Mesenteric fat pad (tissue), 1 donor: ENCODE results near the gene CRYBG2. TPM values are rescaled to one million over a fixed set of nuclear protein-coding genes. Genes with fewer than 3 reads are reported as not detected.
"Not testable (repeated sequence)": the region's sequence is repeated elsewhere in the genome, so short reads cannot be mapped to it uniquely, and the experiment has no call there.

Experiments
- DNase-seq: peaks from one replicate; pipeline ENCODE4 v3.0.0-alpha.2; 2020; ENCODE audit warnings: low spot score
- total RNA-seq: library from RNA; stranded (reverse); fragmentation: NEBNext Ultra II Directional; extraction: Animal tissue kit (Norgen Biotek cat#: 25700); gene quantifications from one replicate; pipeline ENCODE4 v1.2.1, GENCODE V29; 2021
- donor health status: DM: yes; HTN: yes; CAD: no.

Gene CRYBG2
- total RNA-seq, 1 donor from 2014 or later: 0.06 TPM

DNA sequence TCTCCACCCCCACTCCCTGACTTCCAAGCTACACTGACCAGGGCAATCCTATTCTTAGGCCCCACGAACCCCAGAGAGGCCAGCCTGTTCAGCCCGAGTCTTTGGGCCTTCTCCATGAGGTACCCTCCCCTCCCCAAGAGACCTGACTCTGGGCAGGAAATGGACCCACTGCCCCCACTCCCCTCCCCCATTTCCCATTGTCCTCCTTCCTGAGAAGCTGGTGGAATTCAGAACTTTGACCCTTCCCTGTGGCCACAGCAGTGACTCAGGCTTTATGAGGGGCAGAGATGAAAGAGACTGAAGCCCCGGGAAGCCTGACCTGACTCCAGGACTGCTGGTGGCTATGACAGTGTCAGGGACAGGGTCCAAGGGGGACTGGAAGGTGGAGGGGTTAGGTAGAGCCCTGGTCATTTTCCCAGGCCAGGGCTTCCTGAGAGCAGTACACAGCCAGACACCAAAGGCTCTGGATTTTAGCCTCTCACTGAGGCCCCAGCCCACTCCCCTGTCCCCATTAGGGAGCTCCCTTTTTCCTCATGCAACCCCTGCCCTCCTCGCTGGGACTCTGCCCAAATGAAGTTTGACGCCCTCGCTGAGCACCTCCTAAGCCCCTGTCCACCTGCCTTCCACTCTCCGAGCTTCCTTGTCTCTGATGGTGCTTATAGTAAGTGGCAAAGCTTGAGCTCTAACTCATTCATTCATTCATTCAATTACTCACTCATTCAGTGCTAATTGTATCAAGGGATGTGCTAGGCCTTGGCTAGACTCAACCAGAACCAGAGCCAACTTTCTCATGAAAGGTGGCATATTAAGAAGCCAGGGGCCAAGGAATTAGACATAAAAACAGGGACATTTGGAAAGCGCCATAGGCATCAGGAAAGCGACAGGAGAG, 3.0 kb downstream of the CRYBG2 start:
- DNase-seq: no peak

- no peak for DNase-seq
Measured at GRCh38 chr1:26350343-26350700, 3.6 kb downstream of the CRYBG2 start.

DNA sequence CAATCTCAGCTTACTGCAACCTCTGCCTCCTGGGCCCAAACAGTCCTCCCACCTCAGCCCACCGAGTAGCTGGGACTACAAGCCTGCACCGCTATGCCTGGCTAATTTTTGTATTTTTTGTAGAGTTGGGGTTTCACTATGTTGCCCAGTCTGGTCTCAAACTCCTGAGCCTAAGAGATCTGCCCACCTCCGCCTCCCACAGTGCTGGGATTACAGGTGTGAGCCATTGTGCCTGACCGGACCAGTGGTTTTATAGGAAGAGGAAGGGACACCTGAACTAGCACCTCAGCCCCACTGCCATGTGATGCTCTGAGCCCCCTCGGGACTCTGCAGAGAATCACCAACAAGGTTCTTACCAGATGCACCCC, 4.1 kb downstream of the CRYBG2 start:
- no peak for DNase-seq

- DNase-seq: no peak
Measured at GRCh38 chr1:26349188-26349876, 4.6 kb downstream of the CRYBG2 start.

GRCh38 chr1:26346274-26347033, 7.5 kb downstream of the CRYBG2 start:
- DNase-seq: no peak

GRCh38 chr1:26345718-26346117, 8.2 kb downstream of the CRYBG2 start:
- no peak for DNase-seq

DNA sequence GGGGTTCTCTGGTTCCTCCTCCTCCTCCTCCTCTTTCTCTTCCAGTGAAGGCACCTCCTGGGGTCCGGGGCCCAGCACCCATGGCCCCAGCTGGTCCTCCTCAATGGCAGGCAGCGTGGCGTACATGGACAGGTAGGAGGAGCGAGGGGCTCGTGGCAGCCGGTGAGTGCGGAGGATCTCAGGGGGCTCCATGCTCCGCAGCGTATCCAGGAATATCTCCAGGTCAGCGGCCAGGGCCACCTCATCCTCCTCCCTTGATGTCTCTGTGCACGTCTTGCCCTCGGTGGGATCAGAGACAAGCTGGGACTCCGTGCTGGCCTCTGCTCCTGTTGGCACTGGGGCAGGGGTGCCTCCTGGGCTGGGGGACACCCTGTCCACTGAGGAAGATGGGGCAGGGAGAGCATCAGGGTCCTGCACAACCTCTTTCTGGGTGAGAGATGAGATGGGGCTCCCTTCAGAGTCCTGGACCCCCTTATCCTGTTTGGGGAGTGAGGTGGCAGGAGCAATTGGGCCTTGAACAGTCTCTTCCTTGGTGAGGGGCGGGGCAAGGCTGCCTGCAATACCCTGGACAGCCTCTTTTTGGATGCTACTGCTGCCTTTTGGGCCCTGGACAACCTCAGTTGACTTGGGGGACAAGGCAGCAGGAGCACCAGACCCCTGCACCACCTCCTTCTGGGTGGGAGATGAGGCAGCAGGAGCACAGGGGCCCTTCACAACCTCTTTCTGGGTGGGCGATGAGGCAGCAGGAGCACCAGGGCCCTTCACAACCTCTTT, 9.6 kb downstream of the CRYBG2 start:
- DNase-seq: no peak

- no peak for DNase-seq
Measured at GRCh38 chr1:26340047-26340481, 13.9 kb downstream of the CRYBG2 start.

- no peak for DNase-seq
Measured at GRCh38 chr1:26338670-26339069, 15.3 kb downstream of the CRYBG2 start.

DNA sequence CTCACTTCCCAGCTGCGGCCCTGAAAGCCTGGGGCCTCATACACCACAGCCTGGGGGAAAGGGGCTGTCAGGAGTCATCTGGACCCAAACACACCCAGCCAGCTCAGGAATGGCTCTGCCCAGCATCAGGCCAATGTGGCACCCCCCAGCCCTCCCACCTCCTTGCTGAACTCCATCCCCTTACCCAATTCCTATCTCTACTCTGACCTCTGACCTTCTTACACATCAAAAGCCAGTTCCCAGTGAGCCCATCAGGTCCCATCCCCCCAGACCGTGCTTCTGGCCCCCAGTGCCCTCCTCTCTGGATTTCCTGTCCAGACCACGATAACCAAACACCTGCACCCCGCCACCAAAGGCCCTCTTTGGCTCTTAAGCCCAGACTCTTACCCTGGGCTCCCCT, 16.3 kb downstream of the CRYBG2 start:
- no peak for DNase-seq

DNA sequence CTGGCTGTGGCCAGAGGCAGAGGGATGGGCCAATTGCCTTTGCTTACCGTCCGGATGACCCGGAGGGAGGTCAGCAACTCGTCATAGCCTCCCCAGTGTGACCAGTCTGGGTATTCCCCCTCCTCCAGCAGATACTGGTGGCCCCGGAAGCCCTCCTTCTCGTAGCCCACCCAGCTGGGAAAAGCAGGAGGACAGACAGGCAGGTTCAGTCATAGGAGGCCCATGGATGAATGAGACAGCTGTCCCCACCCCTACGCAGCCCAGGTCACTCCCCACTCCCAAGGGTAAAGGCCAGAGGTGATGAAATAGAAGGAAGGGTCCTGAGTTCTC, 16.8 kb downstream of the CRYBG2 start:
- no peak for DNase-seq

DNA sequence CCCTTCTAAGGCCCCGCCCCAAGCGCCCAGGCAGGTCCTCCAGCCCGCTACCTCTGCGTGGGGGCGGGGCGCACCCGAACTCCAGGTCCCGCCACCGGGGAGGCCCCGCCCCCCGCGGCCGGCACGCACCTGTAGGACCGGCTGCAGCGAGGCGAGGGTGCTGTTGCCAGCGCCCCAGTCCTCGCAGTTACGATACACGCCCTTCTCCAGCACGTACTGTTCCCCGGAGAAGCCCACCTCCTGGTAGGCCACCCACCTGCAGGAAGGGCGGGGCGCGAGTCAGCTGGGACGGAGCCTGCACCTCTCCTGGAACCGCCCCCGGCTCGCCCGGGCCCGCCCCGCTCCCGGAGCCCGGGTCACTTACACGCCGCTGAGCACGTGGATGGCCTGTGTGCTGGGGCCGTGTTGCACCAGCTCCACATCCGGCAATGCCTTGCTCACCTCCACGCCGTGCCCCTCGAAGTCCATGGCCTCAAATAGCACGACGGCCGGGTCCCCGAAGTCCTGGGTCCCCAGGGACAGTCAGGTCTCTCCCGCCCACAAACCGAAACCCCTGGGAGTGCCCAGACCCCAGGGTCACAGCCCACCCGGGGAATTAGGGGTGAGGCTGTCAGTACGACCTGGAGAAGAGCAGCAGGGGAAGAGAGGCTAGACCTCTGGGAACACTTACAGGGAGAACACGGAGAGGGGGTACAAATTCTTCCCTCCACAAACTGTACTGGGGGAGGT, 17.3 kb downstream of the CRYBG2 start:
- no peak for DNase-seq

- DNase-seq: no peak
Measured at GRCh38 chr1:26335774-26336476, 18.0 kb downstream of the CRYBG2 start.

- not testable (repeated sequence) for DNase-seq
Measured at GRCh38 chr1:26333312-26333711, 20.6 kb downstream of the CRYBG2 start.

- no peak for DNase-seq
Measured at GRCh38 chr1:26330276-26330675, 23.7 kb downstream of the CRYBG2 start.

- DNase-seq: not testable (repeated sequence)
Measured at GRCh38 chr1:26329380-26329779, 24.6 kb downstream of the CRYBG2 start.

- DNase-seq: no peak
Measured at GRCh38 chr1:26328597-26328996, 25.3 kb downstream of the CRYBG2 start.

- DNase-seq: no peak
Measured at GRCh38 chr1:26327956-26328362, 26.0 kb downstream of the CRYBG2 start.

DNA sequence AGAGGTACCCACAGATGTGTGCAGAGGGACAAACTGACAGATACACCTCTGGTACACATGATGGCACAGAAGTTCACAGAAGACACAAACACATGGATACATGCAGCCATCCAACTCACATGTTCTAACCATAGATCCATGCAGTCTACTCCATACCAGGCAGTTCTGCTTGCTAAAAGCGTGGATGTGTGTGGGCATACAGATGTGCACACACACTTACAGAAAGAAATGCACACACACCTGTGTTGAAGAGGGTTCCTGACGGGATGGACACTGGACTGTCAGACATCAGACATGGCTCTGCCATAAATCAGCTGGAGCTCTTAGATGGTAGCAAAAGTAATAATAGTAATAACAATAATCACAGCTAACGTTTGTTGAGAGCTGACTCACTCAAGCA, 29.4 kb downstream of the CRYBG2 start:
- DNase-seq: no peak

DNA sequence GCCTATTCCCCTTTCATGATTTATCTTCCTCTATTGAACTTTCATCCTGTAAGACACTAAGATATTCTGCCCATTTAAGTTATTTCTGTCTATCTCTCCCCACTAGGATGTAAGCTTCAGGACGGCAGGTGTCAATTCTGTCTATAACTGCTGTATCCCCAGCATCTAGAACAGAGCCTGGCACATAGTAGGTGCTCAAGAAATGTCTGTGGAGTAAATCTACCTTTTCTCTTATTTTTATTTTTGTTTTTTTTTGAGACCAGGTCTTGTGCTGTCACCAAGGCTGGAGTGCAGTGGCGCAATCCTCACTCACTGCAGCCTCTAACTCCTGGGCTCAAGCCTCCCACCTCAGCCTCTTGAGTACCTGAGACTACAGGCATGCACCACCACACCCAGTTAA, 30.5 kb downstream of the CRYBG2 start:
- DNase-seq: no peak
